ENCODE results near the gene LRSAM1. TPM values are rescaled to one million over a fixed set of nuclear protein-coding genes. Genes with fewer than 3 reads are reported as not detected.
A peak's percentile ranks its signal among the peaks of the same experiment; 100 is the strongest.

The LRSAM1 gene
- total RNA-seq, 1 donor = 12.3 TPM

DNA sequence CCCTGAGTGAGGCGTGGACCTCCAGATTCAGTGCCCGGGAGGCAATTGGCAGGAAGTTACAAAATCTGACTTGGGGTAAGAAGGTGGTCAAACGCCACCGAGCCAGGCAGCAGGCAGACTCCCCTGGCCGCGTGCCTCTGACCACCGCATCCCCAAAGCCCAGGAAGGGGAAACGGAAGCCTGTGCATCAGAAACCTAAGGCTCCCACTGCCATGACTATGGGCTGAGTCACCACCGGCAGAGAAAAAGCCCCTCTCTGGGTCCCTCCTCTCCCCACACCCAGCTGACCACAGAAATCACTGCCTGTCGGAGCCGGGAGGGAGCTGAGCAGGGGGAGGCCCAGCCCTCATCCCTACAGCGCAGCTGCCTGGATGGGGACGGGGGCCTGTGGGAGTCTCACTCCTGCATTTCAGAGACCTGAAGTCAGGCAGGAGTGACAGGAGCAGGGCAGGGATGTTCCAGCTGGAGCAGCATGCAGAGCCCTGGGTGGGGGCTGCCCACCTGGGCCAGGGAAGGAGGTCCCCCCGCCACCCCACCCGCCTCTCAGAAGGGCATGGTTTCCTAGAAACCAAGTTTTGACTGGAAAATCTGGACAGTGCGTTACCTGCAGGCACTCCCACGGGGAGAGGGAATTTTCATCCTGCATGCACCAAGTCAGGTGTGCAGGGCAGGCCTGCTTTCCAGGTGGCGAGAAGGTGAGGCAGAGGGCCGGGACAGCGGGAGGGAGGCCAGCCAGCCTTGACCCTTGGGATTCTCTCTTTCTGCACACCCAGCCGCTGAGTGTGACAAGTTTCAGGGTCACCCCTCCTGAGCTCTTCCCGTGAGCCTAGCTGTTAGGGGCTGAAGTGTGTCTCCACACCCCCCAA is 68.2 kb downstream of the LRSAM1 start:
- H2AFZ ChIP-seq (ENCODE audit: low read length) = no peak overlapping the region
- peak; percentile 99 for DNase-seq (ENCODE audit: insufficient read length, low spot score, missing footprints)
- no peaks in the 10 kb centered on the region for H3K9me3 ChIP-seq (ENCODE audit: low read depth, low read length)
- H4K20me1 ChIP-seq (ENCODE audit: insufficient read depth, low read length) = peaks cover 4% of the 10 kb centered on the region
- H3K4me3 ChIP-seq (ENCODE audit: insufficient read depth, low read length) = peak overlapping the region; percentile 8
- H3K4me2 ChIP-seq (ENCODE audit: insufficient read depth, low read length) = peak overlapping the region; percentile 17
- TF ChIP-seq CTCF (IDR thresholded peaks at IDR 0.05; ENCODE audit: extremely low read depth, low read depth, low read length) = no peak
- H3K79me2 ChIP-seq (ENCODE audit: insufficient read depth, low read length) = peaks cover 60% of the 10 kb centered on the region
- H3K36me3 ChIP-seq (ENCODE audit: insufficient read depth, low read length) = peaks cover 64% of the 10 kb centered on the region
- peaks cover 74% of the 10 kb centered on the region for H3K4me1 ChIP-seq (ENCODE audit: insufficient read depth, low read length)
- no peaks in the 10 kb centered on the region for H3K27me3 ChIP-seq (ENCODE audit: insufficient read depth, low read length)
- H3K27ac ChIP-seq (ENCODE audit: low read depth, low read length) = peak overlapping the region; percentile 93

- no peak for TF ChIP-seq CTCF (IDR thresholded peaks at IDR 0.05; ENCODE audit: extremely low read depth, low read depth, low read length)
- Histone ChIP-seq H3K27me3 (ENCODE audit: insufficient read depth, low read length) (no peaks in the 10 kb centered on the region), H3K79me2 (ENCODE audit: insufficient read depth, low read length) (peaks cover 63% of the 10 kb centered on the region), H3K4me1 (ENCODE audit: insufficient read depth, low read length) (peaks cover 85% of the 10 kb centered on the region), H4K20me1 (ENCODE audit: insufficient read depth, low read length) (peaks cover 4% of the 10 kb centered on the region), H3K4me3 (ENCODE audit: insufficient read depth, low read length) (no peak overlapping the region), H2AFZ (ENCODE audit: low read length) (no peak overlapping the region), H3K36me3 (ENCODE audit: insufficient read depth, low read length) (peaks cover 68% of the 10 kb centered on the region), H3K27ac (ENCODE audit: low read depth, low read length) (peak overlapping the region; percentile 93), H3K9me3 (ENCODE audit: low read depth, low read length) (no peaks in the 10 kb centered on the region), H3K4me2 (ENCODE audit: insufficient read depth, low read length) (peak overlapping the region; percentile 46)
- DNase-seq (ENCODE audit: insufficient read length, low spot score, missing footprints) = peak; percentile 91
These were observed 69.9 kb downstream of the LRSAM1 start for GRCh38 chr9:127520941-127521918.

DNA sequence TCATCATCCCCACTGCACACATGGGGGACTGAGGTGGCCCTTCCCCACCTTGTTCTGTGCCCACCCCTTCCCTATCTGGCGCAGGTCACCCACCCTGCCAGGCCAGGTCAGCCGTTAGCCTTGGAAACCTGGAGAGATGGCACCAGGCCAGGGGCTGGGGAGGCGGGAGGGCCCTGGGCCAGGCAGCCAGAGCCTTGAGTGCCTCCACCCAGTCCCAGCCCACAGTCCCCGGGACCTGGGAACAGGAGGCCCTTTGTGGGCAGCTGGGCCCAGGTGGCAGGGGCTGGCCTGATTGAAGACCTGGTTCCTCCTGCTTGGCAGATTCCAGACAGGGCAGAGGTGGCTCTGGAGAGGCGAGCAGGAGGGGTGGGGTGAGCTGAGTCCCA is 70.6 kb downstream of the LRSAM1 start:
- H2AFZ ChIP-seq (ENCODE audit: low read length) = no peak overlapping the region
- H3K79me2 ChIP-seq (ENCODE audit: insufficient read depth, low read length) = peaks cover 63% of the 10 kb centered on the region
- peaks cover 78% of the 10 kb centered on the region for H3K4me1 ChIP-seq (ENCODE audit: insufficient read depth, low read length)
- peak overlapping the region; percentile 46 for H3K4me2 ChIP-seq (ENCODE audit: insufficient read depth, low read length)
- H3K27ac ChIP-seq (ENCODE audit: low read depth, low read length) = peak overlapping the region; percentile 93
- H4K20me1 ChIP-seq (ENCODE audit: insufficient read depth, low read length) = peaks cover 8% of the 10 kb centered on the region
- H3K36me3 ChIP-seq (ENCODE audit: insufficient read depth, low read length) = peaks cover 69% of the 10 kb centered on the region
- TF ChIP-seq CTCF (IDR thresholded peaks at IDR 0.05; ENCODE audit: extremely low read depth, low read depth, low read length) = no peak
- DNase-seq (ENCODE audit: insufficient read length, low spot score, missing footprints) = peak; percentile 61
- no peak overlapping the region for H3K4me3 ChIP-seq (ENCODE audit: insufficient read depth, low read length)
- no peaks in the 10 kb centered on the region for H3K9me3 ChIP-seq (ENCODE audit: low read depth, low read length)
- H3K27me3 ChIP-seq (ENCODE audit: insufficient read depth, low read length) = no peaks in the 10 kb centered on the region

Data from osteoblast (primary cell).